ENCODE data around the gene GALNT16.

DNA sequence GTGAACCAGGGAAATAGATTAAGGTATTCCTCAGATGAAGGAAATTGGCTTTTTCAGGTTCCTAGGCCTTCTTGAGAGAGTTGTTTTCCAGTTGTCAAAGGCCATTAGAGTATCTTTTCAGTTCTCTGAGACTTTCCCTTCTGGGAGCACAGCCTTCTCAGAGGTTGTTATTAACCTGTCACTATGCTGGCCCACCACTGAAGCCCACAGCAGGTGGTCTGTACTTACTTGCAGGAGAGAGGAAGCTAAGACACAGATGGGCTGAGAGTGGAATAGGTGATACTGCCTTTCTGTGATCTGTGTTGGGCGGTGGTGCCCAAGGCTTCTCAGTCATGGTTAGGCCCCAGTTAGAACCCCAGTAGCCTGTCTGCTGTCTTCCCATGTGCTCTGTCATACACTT lies 22.8 kb upstream of the GALNT16 start:
- no peak for TF ChIP-seq EZH2phosphoT487 (IDR thresholded peaks at IDR 0.05; ENCODE audit: borderline replicate concordance, low read length)
- TF ChIP-seq, protein P1, sequence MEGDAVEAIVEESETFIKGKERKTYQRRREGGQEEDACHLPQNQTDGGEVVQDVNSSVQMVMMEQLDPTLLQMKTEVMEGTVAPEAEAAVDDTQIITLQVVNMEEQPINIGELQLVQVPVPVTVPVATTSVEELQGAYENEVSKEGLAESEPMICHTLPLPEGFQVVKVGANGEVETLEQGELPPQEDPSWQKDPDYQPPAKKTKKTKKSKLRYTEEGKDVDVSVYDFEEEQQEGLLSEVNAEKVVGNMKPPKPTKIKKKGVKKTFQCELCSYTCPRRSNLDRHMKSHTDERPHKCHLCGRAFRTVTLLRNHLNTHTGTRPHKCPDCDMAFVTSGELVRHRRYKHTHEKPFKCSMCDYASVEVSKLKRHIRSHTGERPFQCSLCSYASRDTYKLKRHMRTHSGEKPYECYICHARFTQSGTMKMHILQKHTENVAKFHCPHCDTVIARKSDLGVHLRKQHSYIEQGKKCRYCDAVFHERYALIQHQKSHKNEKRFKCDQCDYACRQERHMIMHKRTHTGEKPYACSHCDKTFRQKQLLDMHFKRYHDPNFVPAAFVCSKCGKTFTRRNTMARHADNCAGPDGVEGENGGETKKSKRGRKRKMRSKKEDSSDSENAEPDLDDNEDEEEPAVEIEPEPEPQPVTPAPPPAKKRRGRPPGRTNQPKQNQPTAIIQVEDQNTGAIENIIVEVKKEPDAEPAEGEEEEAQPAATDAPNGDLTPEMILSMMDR (conservative IDR thresholded peaks at IDR 0.05; ENCODE audit: low read depth, low read length), result no peak

All from PC-3 (cell line).